Measurements from ENCODE around the gene TCAP.

DNA sequence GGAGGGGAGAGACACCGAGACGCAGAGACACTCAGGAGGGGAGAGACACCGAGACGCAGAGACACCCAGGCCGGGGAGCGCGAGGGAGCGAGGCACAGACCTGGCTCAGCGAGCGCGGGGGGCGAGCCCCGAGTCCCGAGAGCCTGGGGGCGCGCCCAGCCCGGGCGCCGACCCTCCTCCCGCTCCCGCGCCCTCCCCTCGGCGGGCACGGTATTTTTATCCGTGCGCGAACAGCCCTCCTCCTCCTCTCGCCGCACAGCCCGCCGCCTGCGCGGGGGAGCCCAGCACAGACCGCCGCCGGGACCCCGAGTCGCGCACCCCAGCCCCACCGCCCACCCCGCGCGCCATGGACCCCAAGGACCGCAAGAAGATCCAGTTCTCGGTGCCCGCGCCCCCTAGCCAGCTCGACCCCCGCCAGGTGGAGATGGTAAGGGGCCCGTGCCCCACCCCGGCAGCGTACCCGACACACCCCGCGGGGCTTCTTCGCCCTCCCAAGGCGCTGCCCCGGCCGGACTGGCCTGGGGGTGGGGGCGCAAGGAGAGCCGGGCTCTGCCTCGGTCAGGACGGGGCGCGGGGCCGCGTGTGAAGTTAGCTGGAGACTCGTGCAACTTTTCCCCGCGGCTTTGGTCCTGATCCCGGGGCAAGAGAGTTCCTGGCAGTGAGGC lies 38.0 kb upstream of the TCAP start:
- TF ChIP-seq, protein P1, sequence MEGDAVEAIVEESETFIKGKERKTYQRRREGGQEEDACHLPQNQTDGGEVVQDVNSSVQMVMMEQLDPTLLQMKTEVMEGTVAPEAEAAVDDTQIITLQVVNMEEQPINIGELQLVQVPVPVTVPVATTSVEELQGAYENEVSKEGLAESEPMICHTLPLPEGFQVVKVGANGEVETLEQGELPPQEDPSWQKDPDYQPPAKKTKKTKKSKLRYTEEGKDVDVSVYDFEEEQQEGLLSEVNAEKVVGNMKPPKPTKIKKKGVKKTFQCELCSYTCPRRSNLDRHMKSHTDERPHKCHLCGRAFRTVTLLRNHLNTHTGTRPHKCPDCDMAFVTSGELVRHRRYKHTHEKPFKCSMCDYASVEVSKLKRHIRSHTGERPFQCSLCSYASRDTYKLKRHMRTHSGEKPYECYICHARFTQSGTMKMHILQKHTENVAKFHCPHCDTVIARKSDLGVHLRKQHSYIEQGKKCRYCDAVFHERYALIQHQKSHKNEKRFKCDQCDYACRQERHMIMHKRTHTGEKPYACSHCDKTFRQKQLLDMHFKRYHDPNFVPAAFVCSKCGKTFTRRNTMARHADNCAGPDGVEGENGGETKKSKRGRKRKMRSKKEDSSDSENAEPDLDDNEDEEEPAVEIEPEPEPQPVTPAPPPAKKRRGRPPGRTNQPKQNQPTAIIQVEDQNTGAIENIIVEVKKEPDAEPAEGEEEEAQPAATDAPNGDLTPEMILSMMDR (IDR thresholded peaks at IDR 0.05; ENCODE audit: low read depth, low read length, poor library complexity, severe bottlenecking) = no peak
- TF ChIP-seq EZH2phosphoT487 (IDR thresholded peaks at IDR 0.05; ENCODE audit: borderline replicate concordance, low read length) = no peak

Measured in DOHH2 (cell line).